Endothelial cell of umbilical vein (primary cell): ENCODE results near the gene TEAD4. TPM values are rescaled to one million over a fixed set of nuclear protein-coding genes. Genes with fewer than 3 reads are reported as not detected.

Source experiments
- BruUV-seq: library from RNA; stranded (reverse); fragments of 400-500 nt; replicated peaks from 2 replicates; lab custom pipeline; 2021; lab: Mats Ljungman, UMichigan
- CTCF ChIA-PET: fragments of 300-600, 350-600 bp; sonication (Branson Sonifier 250); formaldehyde crosslinking; loops from one replicate; lab custom pipeline; 2021; ENCODE audit warnings: antibody characterized with exemption, inconsistent platforms; lab: Charles Lee
- POLR2A ChIA-PET: fragments of 300-600, 350-600 bp; sonication (Branson Sonifier 250); formaldehyde crosslinking; loops from one replicate; lab custom pipeline; 2021; ENCODE audit warnings: antibody characterized with exemption, inconsistent platforms; lab: Charles Lee
- DNase-seq: peaks from one replicate; pipeline ENCODE4 v3.0.0-alpha.2; 2011; ENCODE audit warnings: low read depth, low spot score
- FAIRE-seq: peaks from 2 replicates; lab custom pipeline; 2011; peaks lifted over from hg19 to GRCh38; lab: Jason Lieb, UNC
- H2AFZ ChIP-seq: 2 replicates; pipeline ENCODE4 v1.6.0; 2012; ENCODE audit warnings: low read depth, low read length, control low read depth, inconsistent platforms
- H3K27ac ChIP-seq: 2 replicates; pipeline ENCODE4 v1.5.1; 2011; ENCODE audit warnings: low read depth, mild to moderate bottlenecking, control low read depth, low read length, moderate library complexity; ENCODE audit not compliant: insufficient read depth
- H3K27me3 ChIP-seq, 2 experiments: 2 replicates each; pipeline versions ENCODE4 v1.6.0 to v1.6.1; 2011; ENCODE audit warnings: low read length in 2 of 2, mixed read lengths in 1 of 2; ENCODE audit not compliant: control insufficient read depth in 2 of 2, insufficient read depth in 2 of 2
- H3K36me3 ChIP-seq, 2 experiments: 2 replicates in 1 of 2; 3 replicates in 1 of 2; pipeline ENCODE4 v1.5.1; 2011; ENCODE audit warnings: low read length in 2 of 2, mild to moderate bottlenecking in 1 of 2, moderate library complexity in 1 of 2; ENCODE audit not compliant: control insufficient read depth in 2 of 2, insufficient read depth in 2 of 2; ENCODE audit errors: extremely low read depth in 1 of 2
- H3K4me1 ChIP-seq: 3 replicates; pipeline ENCODE4 v1.5.1; 2011; ENCODE audit warnings: mild to moderate bottlenecking, low read length; ENCODE audit not compliant: control insufficient read depth, insufficient read depth; ENCODE audit errors: extremely low read depth
- H3K4me2 ChIP-seq: 2 replicates; pipeline ENCODE4 v1.6.1; 2011; ENCODE audit warnings: low read length, control low read depth, mixed read lengths; ENCODE audit not compliant: insufficient read depth
- H3K4me3 ChIP-seq, 3 experiments: fragments of 200-600 bp in 1 of 3; sonication (generic), shearing (Covaris generic) in 1 of 3; replicated peaks in 1 of 3; 2 replicates each; pipeline ENCODE4 v1.5.1; 2011 to 2016; ENCODE audit warnings: control low read depth in 3 of 3, low read length in 3 of 3, mild to moderate bottlenecking in 2 of 3, inconsistent platforms in 1 of 3, low read depth in 1 of 3, moderate library complexity in 1 of 3; ENCODE audit not compliant: insufficient read depth in 1 of 3
- H3K79me2 ChIP-seq: 2 replicates; pipeline ENCODE4 v1.6.0; 2012; ENCODE audit warnings: low read length, inconsistent platforms; ENCODE audit not compliant: control insufficient read depth, insufficient read depth
- H3K9ac ChIP-seq: replicated peaks from 2 replicates; pipeline ENCODE3; 2011; ENCODE audit warnings: low read length, control low read depth; ENCODE audit not compliant: insufficient read depth; ENCODE audit errors: extremely low read depth
- H3K9me1 ChIP-seq: replicated peaks from 3 replicates; pipeline ENCODE4 v1.6.0; 2011; ENCODE audit warnings: mild to moderate bottlenecking, low read length; ENCODE audit not compliant: control insufficient read depth, insufficient read depth; ENCODE audit errors: extremely low read depth
- H3K9me3 ChIP-seq: replicated peaks from 2 replicates; pipeline ENCODE4 v1.5.1; 2012; ENCODE audit warnings: low read length, inconsistent platforms; ENCODE audit not compliant: control insufficient read depth, insufficient read depth
- H4K20me1 ChIP-seq: replicated peaks from 2 replicates; pipeline ENCODE3; 2011; ENCODE audit warnings: mild to moderate bottlenecking, low read length; ENCODE audit not compliant: control insufficient read depth, insufficient read depth; ENCODE audit errors: extremely low read depth
- CTCF ChIP-seq, 2 donors: IDR thresholded peaks; 1 replicate in 1 of 2; 2 replicates in 1 of 2; pipeline ENCODE4 v1.5.1; 2011; ENCODE audit warnings: low read length in 2 of 2, mild to moderate bottlenecking in 2 of 2, moderate library complexity in 2 of 2, control low read depth in 1 of 2, inconsistent platforms in 1 of 2, low read depth in 1 of 2; ENCODE audit not compliant: insufficient read depth in 1 of 2; ENCODE audit errors: extremely low read depth in 1 of 2
- EZH2 ChIP-seq: IDR thresholded peaks from 2 replicates; pipeline ENCODE4 v1.6.1; 2012; ENCODE audit warnings: borderline replicate concordance, low read depth, mild to moderate bottlenecking, moderate library complexity, low read length, inconsistent platforms; ENCODE audit not compliant: severe bottlenecking
- FOS ChIP-seq: IDR thresholded peaks from 2 replicates; pipeline ENCODE4 v1.6.1; 2011; ENCODE audit warnings: mild to moderate bottlenecking, low read length, moderate library complexity, borderline replicate concordance; ENCODE audit not compliant: insufficient read depth
- GATA2 ChIP-seq: IDR thresholded peaks from 2 replicates; pipeline ENCODE4 v1.7.0; 2011; ENCODE audit warnings: low read depth, mild to moderate bottlenecking, moderate library complexity, mixed read lengths, low read length; ENCODE audit not compliant: insufficient read length, insufficient read depth
- JUN ChIP-seq: IDR thresholded peaks from 2 replicates; pipeline ENCODE4 v1.6.1; 2011; ENCODE audit warnings: borderline replicate concordance, low read depth; ENCODE audit not compliant: insufficient read length, insufficient read depth
- MAX ChIP-seq: IDR thresholded peaks from 2 replicates; pipeline ENCODE4 v1.6.1; 2011; ENCODE audit not compliant: insufficient read depth, insufficient read length
- MYC ChIP-seq: IDR thresholded peaks from one replicate; pipeline ENCODE4 v1.6.1; 2011; ENCODE audit warnings: mild to moderate bottlenecking, low read depth, low read length
- POLR2A ChIP-seq: IDR thresholded peaks from 2 replicates; pipeline ENCODE4 v1.6.1; 2012; ENCODE audit warnings: low read depth, mild to moderate bottlenecking, control low read depth, low read length
- POLR2AphosphoS5 ChIP-seq: IDR thresholded peaks from 2 replicates; pipeline ENCODE4 v1.6.1; 2012; ENCODE audit warnings: low read depth, mild to moderate bottlenecking, control low read depth, low read length, moderate library complexity; ENCODE audit not compliant: insufficient read depth
- dilution Hi-C: fragments of 300-500 bp; cut with MboI; formaldehyde crosslinking; loops from one replicate; pipeline ENCODE4 v1.15.0; 2019; ENCODE audit warnings: low sequenced_read_pairs; ENCODE audit not compliant: extremely low pct_ligation_motif_present
- intact Hi-C: fragments of 100-400 bp; cut with micrococcal nuclease; formaldehyde crosslinking; loops from one replicate; pipeline ENCODE4 v1.10.0; 2022
- polyA plus RNA-seq, 4 experiments: library from polyadenylated mRNA; depleted of rRNA in 3 of 4; stranded (reverse) in 3 of 4; unstranded in 1 of 4; fragments of >200 nt; gene quantifications; 2 replicates each; pipeline versions ENCODE4 v1.2.1 to v1.2.3, GENCODE V29; 2011 to 2012; ENCODE audit warnings: missing spikeins in 1 of 4
- total RNA-seq: library from RNA; stranded (reverse); gene quantifications from 2 replicates; pipeline ENCODE4 v1.2.3, GENCODE V29; 2021

TEAD4 gene
- total and polyA plus RNA-seq, 2 donors (not counting 3 experiments of a cell fraction or from before 2014, with no cell fraction given): 34.4 to 46.0 TPM

- dilution Hi-C loops: no loop called here
- BruUV-seq: no TSS peak
- Histone ChIP-seq H2AFZ (no peak overlapping the region), H3K27me3 (no peaks in the 10 kb centered on the region), H3K9me3 (no peaks in the 10 kb centered on the region), H3K9ac (no peak overlapping the region), H3K79me2 (no peaks in the 10 kb centered on the region), H3K4me2 (no peak overlapping the region), H3K4me3 (no peak overlapping the region), H4K20me1 (no peaks in the 10 kb centered on the region), H3K4me1 (peaks cover 11% of the 10 kb centered on the region), H3K27ac (no peak overlapping the region), H3K36me3 (peaks cover 2 to 3% of the 10 kb centered on the region in 2 experiments), H3K9me1 (no peaks in the 10 kb centered on the region)
- intact Hi-C loops: no loop called here
- ChIA-PET CTCF (interaction anchor here (3.9 kb wide), 1 partner anchor 14 kb away, joined by 15 read pairs; no protein-coding TSS in a partner anchor), POLR2A (no interaction called here)
- TF ChIP-seq EZH2 (no peak), MYC (no peak)
- no peak for FAIRE-seq
- DNase-seq: no peak
These were observed 68.9 kb downstream of the TEAD4 start for GRCh38 chr12:3028108-3028507.

- Histone ChIP-seq H2AFZ (no peak overlapping the region), H3K9me1 (no peaks in the 10 kb centered on the region), H3K79me2 (no peaks in the 10 kb centered on the region), H3K27me3 (no peaks in the 10 kb centered on the region), H3K36me3 (peaks cover 2 to 3% of the 10 kb centered on the region in 2 experiments), H3K9ac (no peak overlapping the region), H4K20me1 (no peaks in the 10 kb centered on the region), H3K4me2 (no peak overlapping the region), H3K27ac (no peak overlapping the region), H3K4me3 (no peak overlapping the region), H3K9me3 (no peaks in the 10 kb centered on the region), H3K4me1 (peaks cover 21% of the 10 kb centered on the region)
- ChIA-PET CTCF (interaction anchor here (1.6 to 5.5 kb wide), 2 partner anchors 73 to 144 kb away, joined by 4 to 91 read pairs; no protein-coding TSS in a partner anchor), POLR2A (no interaction called here)
- BruUV-seq: no TSS peak
- intact Hi-C loops (loop anchor here (5.0 kb wide), 1 partner anchor 89 kb away; no protein-coding TSS in a partner anchor), dilution Hi-C loops (no loop called here)
- DNase-seq (no peak), FAIRE-seq (no peak)
- TF ChIP-seq FOS (no peak), POLR2AphosphoS5 (no peak), MAX (no peak), EZH2 (no peak), JUN (no peak), MYC (no peak), POLR2A (no peak), CTCF (IDR thresholded peaks at IDR 0.05; ENCODE audit: extremely low read depth in 1 of 2, insufficient read depth in 1 of 2, low read depth in 1 of 2, low read length in 2 of 2) (no peak), GATA2 (no peak)
These were observed 71.7 kb downstream of the TEAD4 start for GRCh38 chr12:3030821-3031429.
